ENCODE data around the gene KCNIP3. TPM values are rescaled to one million over a fixed set of nuclear protein-coding genes. Genes with fewer than 3 reads are reported as not detected.

The KCNIP3 gene
- total and polyA plus RNA-seq, 12 donors: 2.1 to 8.0 (median 3.9) TPM

DNA sequence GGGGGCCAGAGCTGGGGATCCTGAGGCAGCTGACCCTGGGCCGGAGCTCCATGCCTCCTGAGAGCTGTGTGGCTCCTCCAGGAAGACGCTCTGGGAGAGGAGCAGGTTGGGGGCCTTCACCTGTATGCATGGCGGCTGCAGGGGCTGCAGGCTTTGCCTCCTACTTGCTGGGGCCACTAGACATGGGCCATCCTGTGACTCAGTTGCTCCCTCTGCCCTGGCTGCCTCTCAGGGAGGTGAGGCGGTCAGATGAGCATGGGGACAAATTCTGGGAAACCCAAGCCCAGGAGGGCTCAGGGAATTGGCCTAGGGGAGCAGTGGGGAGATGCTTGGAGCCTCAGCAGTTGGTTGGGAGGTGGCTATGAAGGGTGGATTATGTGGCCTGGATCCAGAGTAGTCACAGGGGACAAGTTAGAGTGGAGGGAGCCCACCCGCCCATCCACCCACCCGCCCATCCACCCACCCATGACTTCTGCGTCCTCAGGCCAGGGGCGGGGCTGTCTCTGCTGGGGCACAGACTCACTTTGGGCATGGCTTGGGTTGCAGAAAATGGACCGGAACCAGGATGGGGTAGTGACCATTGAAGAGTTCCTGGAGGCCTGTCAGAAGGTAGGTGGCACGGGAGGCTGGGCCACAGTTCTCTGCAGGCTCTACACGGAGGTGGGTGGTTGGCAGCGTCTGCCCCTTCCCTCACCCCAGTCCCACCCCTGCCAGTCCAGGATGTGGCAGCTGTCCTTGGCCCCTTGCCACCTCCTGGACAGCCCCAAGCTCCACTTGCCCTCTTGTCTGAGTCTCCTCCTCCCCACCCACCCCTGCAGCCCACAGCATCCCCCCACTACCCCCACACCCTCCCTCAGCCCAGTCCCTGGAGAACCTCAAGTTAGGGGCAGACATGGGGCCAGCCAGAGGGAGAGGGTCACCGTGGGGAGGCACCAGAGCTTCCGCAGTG, 85.8 kb downstream of the KCNIP3 start:
- Histone ChIP-seq H3K27me3 (peaks cover 0 to 12% (median 0%) of the 10 kb centered on the region in 7 donors), H3K4me3 (no peak overlapping the region), H3K27ac (no peak overlapping the region), H3K9me3 (no peaks in the 10 kb centered on the region), H3K36me3 (peaks cover 0 to 3% (median 0%) of the 10 kb centered on the region in 9 donors), H3K4me1 (peaks cover 0 to 17% (median 0%) of the 10 kb centered on the region in 9 donors)
- WGBS, 2 donors: 83 to 86% methylated on average over 14 of the region's 14 CpGs
- no peak for ATAC-seq
- TF ChIP-seq, protein P1, sequence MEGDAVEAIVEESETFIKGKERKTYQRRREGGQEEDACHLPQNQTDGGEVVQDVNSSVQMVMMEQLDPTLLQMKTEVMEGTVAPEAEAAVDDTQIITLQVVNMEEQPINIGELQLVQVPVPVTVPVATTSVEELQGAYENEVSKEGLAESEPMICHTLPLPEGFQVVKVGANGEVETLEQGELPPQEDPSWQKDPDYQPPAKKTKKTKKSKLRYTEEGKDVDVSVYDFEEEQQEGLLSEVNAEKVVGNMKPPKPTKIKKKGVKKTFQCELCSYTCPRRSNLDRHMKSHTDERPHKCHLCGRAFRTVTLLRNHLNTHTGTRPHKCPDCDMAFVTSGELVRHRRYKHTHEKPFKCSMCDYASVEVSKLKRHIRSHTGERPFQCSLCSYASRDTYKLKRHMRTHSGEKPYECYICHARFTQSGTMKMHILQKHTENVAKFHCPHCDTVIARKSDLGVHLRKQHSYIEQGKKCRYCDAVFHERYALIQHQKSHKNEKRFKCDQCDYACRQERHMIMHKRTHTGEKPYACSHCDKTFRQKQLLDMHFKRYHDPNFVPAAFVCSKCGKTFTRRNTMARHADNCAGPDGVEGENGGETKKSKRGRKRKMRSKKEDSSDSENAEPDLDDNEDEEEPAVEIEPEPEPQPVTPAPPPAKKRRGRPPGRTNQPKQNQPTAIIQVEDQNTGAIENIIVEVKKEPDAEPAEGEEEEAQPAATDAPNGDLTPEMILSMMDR (IDR thresholded peaks at IDR 0.05): no peak
- intact Hi-C loops (cut with DNase I): no loop called here
- no peak for DNase-seq

DNA sequence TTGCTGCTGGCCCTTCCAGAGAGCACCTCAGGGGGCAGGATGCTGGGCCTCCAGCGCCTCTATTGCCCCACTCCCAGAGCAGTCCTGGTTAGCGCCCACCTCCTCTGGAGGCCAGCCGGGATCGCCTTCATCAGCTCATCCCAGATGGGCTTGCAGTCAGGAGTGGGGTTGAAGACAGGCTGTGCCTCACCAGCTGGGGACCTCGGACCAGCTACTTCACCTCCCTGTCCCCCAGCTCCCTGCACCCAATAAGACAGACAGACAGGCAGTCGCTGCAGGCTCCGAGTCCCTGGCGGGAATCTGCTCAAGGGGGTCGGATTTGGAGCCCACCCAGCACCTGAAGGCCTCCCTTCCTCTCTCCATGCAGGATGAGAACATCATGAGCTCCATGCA, 86.5 kb downstream of the KCNIP3 start:
- DNase-seq: peak in 1 of 2 donors; percentile 2
- Histone ChIP-seq H3K27ac (no peak overlapping the region), H3K36me3 (no peaks in the 10 kb centered on the region), H3K4me3 (no peak overlapping the region), H3K27me3 (peaks cover 0 to 13% (median 0%) of the 10 kb centered on the region in 7 donors), H3K4me1 (peaks cover 0 to 17% (median 0%) of the 10 kb centered on the region in 9 donors), H3K9me3 (no peaks in the 10 kb centered on the region)
- intact Hi-C loops (cut with DNase I): no loop called here
- 88 to 91% methylated on average over 9 of the region's 9 CpGs for WGBS, 2 donors
- TF ChIP-seq, protein P1 (IDR thresholded peaks at IDR 0.05): no peak
- no peak for ATAC-seq

DNA sequence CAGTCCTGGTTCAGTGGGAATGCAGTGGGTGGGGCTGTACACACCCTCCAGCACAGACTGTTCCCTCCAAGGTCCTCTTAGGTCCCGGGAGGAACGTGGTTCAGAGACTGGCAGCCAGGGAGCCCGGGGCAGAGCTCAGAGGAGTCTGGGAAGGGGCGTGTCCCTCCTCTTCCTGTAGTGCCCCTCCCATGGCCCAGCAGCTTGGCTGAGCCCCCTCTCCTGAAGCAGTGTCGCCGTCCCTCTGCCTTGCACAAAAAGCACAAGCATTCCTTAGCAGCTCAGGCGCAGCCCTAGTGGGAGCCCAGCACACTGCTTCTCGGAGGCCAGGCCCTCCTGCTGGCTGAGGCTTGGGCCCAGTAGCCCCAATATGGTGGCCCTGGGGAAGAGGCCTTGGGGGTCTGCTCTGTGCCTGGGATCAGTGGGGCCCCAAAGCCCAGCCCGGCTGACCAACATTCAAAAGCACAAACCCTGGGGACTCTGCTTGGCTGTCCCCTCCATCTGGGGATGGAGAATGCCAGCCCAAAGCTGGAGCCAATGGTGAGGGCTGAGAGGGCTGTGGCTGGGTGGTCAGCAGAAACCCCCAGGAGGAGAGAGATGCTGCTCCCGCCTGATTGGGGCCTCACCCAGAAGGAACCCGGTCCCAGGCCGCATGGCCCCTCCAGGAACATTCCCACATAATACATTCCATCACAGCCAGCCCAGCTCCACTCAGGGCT, 87.9 kb downstream of the KCNIP3 start:
- TF ChIP-seq, protein P1 (IDR thresholded peaks at IDR 0.05): no peak
- ATAC-seq (peak in 6 of 8 donors; percentile 16 to 70 (median 18)), DNase-seq (peak in 1 of 2 donors; percentile 4)
- H3K36me3 ChIP-seq: no peaks in the 10 kb centered on the region
- no peak overlapping the region for H3K4me3 ChIP-seq
- H3K4me1 ChIP-seq: peaks cover 0 to 28% (median 4%) of the 10 kb centered on the region in 9 donors
- H3K27ac ChIP-seq: peak overlapping the region in 1 of 10 donors; percentile 26
- intact Hi-C loops (cut with DNase I): no loop called here
- H3K27me3 ChIP-seq: peaks cover 0 to 17% (median 0%) of the 10 kb centered on the region in 7 donors
- no peaks in the 10 kb centered on the region for H3K9me3 ChIP-seq
- 50 to 58% methylated on average over 12 of the region's 12 CpGs for whole genome bisulfite sequencing, 2 donors

DNA sequence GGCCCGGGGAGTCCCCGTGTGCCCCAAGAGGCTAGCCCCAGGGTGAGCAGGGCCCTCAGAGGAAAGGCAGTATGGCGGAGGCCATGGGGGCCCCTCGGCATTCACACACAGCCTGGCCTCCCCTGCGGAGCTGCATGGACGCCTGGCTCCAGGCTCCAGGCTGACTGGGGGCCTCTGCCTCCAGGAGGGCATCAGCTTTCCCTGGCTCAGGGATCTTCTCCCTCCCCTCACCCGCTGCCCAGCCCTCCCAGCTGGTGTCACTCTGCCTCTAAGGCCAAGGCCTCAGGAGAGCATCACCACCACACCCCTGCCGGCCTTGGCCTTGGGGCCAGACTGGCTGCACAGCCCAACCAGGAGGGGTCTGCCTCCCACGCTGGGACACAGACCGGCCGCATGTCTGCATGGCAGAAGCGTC, 88.4 kb downstream of the KCNIP3 start:
- Histone ChIP-seq H3K27ac (no peak overlapping the region), H3K4me3 (no peak overlapping the region), H3K36me3 (no peaks in the 10 kb centered on the region), H3K4me1 (peaks cover 0 to 28% (median 4%) of the 10 kb centered on the region in 9 donors), H3K9me3 (no peaks in the 10 kb centered on the region), H3K27me3 (peaks cover 0 to 17% (median 0%) of the 10 kb centered on the region in 7 donors)
- 68 to 69% methylated on average over 12 of the region's 12 CpGs for WGBS, 2 donors
- intact Hi-C loops (cut with DNase I): no loop called here
- TF ChIP-seq, protein P1 (IDR thresholded peaks at IDR 0.05): no peak
- ATAC-seq (no peak), DNase-seq (no peak)
